Measurements from ENCODE around the gene TMEM25. TPM values are rescaled to one million over a fixed set of nuclear protein-coding genes. Genes with fewer than 3 reads are reported as not detected.

TMEM25 gene
- polyA plus RNA-seq, 1 donor from 2014 or later: 139 TPM

- no peaks in the 10 kb centered on the region for H3K9me3 ChIP-seq (ENCODE audit: low read length)
- H2AFZ ChIP-seq (ENCODE audit: low read depth, low read length): no peak overlapping the region
- no peak overlapping the region for H3K4me3 ChIP-seq (ENCODE audit: low read length)
- peaks cover 4% of the 10 kb centered on the region for H3K79me2 ChIP-seq (replicated peaks; ENCODE audit: insufficient read depth, low read length)
- no peak for TF ChIP-seq SMC3 (conservative IDR thresholded peaks at IDR 0.05; ENCODE audit: poor library complexity)
- TF ChIP-seq POLR2AphosphoS5 (IDR thresholded peaks at IDR 0.05): no peak
- TF ChIP-seq, protein P1, sequence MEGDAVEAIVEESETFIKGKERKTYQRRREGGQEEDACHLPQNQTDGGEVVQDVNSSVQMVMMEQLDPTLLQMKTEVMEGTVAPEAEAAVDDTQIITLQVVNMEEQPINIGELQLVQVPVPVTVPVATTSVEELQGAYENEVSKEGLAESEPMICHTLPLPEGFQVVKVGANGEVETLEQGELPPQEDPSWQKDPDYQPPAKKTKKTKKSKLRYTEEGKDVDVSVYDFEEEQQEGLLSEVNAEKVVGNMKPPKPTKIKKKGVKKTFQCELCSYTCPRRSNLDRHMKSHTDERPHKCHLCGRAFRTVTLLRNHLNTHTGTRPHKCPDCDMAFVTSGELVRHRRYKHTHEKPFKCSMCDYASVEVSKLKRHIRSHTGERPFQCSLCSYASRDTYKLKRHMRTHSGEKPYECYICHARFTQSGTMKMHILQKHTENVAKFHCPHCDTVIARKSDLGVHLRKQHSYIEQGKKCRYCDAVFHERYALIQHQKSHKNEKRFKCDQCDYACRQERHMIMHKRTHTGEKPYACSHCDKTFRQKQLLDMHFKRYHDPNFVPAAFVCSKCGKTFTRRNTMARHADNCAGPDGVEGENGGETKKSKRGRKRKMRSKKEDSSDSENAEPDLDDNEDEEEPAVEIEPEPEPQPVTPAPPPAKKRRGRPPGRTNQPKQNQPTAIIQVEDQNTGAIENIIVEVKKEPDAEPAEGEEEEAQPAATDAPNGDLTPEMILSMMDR (IDR thresholded peaks at IDR 0.05; ENCODE audit: poor library complexity, severe bottlenecking): no peak
- TF ChIP-seq RAD21 (conservative IDR thresholded peaks at IDR 0.05): no peak
- TF ChIP-seq EZH2 (IDR thresholded peaks at IDR 0.05; ENCODE audit: borderline replicate concordance, insufficient read depth, low read length, poor library complexity, severe bottlenecking): no peak
- no peak for TF ChIP-seq REST (IDR thresholded peaks at IDR 0.05; ENCODE audit: borderline replicate concordance)
- no peak for TF ChIP-seq MXI1 (conservative IDR thresholded peaks at IDR 0.05; ENCODE audit: poor library complexity, severe bottlenecking)
- TF ChIP-seq EP300 (conservative IDR thresholded peaks at IDR 0.05; ENCODE audit: poor library complexity, severe bottlenecking): no peak
- TF ChIP-seq TAF1 (IDR thresholded peaks at IDR 0.05; ENCODE audit: low read depth): no peak
- no peak overlapping the region for H3K9ac ChIP-seq (ENCODE audit: low read length)
- H3K9me2 ChIP-seq (ENCODE audit: insufficient read depth, low read length): no peaks in the 10 kb centered on the region
- H3K27me3 ChIP-seq (ENCODE audit: insufficient read depth, low read depth, low read length): no peaks in the 10 kb centered on the region
- no peak overlapping the region for H3K4me2 ChIP-seq (ENCODE audit: low read length)
- H3F3A ChIP-seq (ENCODE audit: insufficient read depth, low read length, poor library complexity, severe bottlenecking): no peaks in the 10 kb centered on the region
- no peak overlapping the region for H3K27ac ChIP-seq (ENCODE audit: low read length)
- no peaks in the 10 kb centered on the region for H3K36me3 ChIP-seq (ENCODE audit: insufficient read depth, low read length)
- H4K20me1 ChIP-seq (ENCODE audit: insufficient read depth): no peaks in the 10 kb centered on the region
Measured at GRCh38 chr11:118537409-118537980, 6.5 kb downstream of the TMEM25 start.

DNA sequence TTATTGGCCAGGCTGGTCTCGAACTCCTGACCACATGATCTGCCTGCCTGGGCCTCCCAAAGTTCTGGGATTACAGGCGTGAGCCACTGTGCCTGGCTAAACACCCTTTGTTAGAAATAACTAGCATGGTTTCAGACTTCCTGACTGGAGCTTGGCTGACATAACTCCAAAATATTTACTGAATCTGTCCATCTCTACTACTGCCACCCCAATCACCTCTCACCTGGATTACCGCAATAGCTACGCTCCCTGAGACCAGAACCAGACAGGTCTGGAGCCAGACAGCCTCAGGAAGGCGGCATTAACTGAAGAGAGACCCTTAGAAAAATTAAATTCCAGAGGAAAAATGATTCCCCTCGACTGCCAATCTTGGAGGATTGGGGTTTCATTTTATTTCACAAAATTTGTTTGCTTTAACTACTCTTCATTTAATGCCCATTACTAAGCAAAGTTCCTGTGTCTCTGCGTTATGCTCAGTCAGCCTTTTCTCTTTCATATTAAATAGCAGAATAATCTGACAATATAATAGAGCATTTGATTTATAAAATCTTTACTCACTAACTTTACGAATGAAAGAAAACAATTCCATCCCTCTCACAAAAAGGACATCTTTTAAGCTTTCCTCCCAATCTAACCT, 13.1 kb downstream of the TMEM25 start:
- no peaks in the 10 kb centered on the region for H3K27me3 ChIP-seq (ENCODE audit: insufficient read depth, low read depth, low read length)

More for the DNA sequence above, 13.1 kb downstream of the TMEM25 start:
- TF ChIP-seq REST (IDR thresholded peaks at IDR 0.05; ENCODE audit: borderline replicate concordance) (no peak), EP300 (conservative IDR thresholded peaks at IDR 0.05; ENCODE audit: poor library complexity, severe bottlenecking) (no peak), EZH2 (IDR thresholded peaks at IDR 0.05; ENCODE audit: borderline replicate concordance, insufficient read depth, low read length, poor library complexity, severe bottlenecking) (no peak), RAD21 (conservative IDR thresholded peaks at IDR 0.05) (no peak)
- TF ChIP-seq, protein P1 (IDR thresholded peaks at IDR 0.05; ENCODE audit: poor library complexity, severe bottlenecking): no peak
- Histone ChIP-seq H3K9ac (ENCODE audit: low read length) (no peak overlapping the region), H3K9me3 (ENCODE audit: low read length) (no peaks in the 10 kb centered on the region), H3K36me3 (ENCODE audit: insufficient read depth, low read length) (no peaks in the 10 kb centered on the region), H2AFZ (ENCODE audit: low read depth, low read length) (no peak overlapping the region), H4K20me1 (ENCODE audit: insufficient read depth) (no peaks in the 10 kb centered on the region), H3K27ac (ENCODE audit: low read length) (no peak overlapping the region), H3K4me3 (ENCODE audit: low read length) (no peak overlapping the region), H3K79me2 (replicated peaks; ENCODE audit: insufficient read depth, low read length) (no peaks in the 10 kb centered on the region), H3K4me2 (ENCODE audit: low read length) (no peak overlapping the region), H3F3A (ENCODE audit: insufficient read depth, low read length, poor library complexity, severe bottlenecking) (no peaks in the 10 kb centered on the region), H3K9me2 (ENCODE audit: insufficient read depth, low read length) (no peaks in the 10 kb centered on the region)

Data from neural cell (in vitro differentiated cells).